Fibroblast of lung (primary cell): ENCODE data around the gene CDC14B.

Experiments used
- EZH2 ChIP-seq: IDR thresholded peaks from 2 replicates; pipeline ENCODE4 v1.5.1; 2012; ENCODE audit warnings: low read length, control low read depth, mild to moderate bottlenecking; ENCODE audit errors: missing control alignments
- TF ChIP-seq, protein P1 (sequence below), 2 donors: IDR thresholded peaks in 1 of 2; conservative IDR thresholded peaks in 1 of 2; 1 replicate in 1 of 2; 2 replicates in 1 of 2; pipeline ENCODE4 v1.5.1; 2011 to 2012; ENCODE audit warnings: low read length in 2 of 2, control low read depth in 1 of 2, inconsistent platforms in 1 of 2, low read depth in 1 of 2, mild to moderate bottlenecking in 1 of 2

DNA sequence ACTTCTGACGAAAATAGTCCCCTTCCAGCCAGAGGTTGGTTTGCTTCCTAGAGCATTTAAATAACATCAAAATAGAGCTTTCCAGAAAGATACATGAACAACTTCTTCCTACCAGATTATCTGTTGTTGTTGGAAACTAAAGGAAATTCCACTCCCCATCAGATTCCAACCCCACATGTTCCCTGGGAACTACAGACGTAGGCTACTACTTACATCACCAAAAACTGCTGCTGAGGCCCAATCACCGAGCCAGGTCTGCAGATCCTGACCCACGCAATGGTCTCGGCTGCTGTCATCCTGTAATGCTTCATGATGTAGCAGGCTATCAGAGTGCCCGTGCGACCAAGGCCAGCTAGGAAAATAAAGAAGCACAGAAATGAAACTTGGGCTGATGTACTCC lies 96.3 kb downstream of the CDC14B start:
- TF ChIP-seq, protein P1, sequence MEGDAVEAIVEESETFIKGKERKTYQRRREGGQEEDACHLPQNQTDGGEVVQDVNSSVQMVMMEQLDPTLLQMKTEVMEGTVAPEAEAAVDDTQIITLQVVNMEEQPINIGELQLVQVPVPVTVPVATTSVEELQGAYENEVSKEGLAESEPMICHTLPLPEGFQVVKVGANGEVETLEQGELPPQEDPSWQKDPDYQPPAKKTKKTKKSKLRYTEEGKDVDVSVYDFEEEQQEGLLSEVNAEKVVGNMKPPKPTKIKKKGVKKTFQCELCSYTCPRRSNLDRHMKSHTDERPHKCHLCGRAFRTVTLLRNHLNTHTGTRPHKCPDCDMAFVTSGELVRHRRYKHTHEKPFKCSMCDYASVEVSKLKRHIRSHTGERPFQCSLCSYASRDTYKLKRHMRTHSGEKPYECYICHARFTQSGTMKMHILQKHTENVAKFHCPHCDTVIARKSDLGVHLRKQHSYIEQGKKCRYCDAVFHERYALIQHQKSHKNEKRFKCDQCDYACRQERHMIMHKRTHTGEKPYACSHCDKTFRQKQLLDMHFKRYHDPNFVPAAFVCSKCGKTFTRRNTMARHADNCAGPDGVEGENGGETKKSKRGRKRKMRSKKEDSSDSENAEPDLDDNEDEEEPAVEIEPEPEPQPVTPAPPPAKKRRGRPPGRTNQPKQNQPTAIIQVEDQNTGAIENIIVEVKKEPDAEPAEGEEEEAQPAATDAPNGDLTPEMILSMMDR (conservative IDR thresholded peaks at IDR 0.05 in 1 of 2, IDR thresholded peaks at IDR 0.05 in 1 of 2; ENCODE audit: low read depth in 1 of 2, low read length in 2 of 2), result no peak
- TF ChIP-seq EZH2, result no peak
